CD4-positive, alpha-beta T cell treated with Interleukin-2 at 100 ng/mL for 4 hours (primary cell): ENCODE results near the gene KRTAP12-4.
"Not testable (repeated sequence)": the region's sequence is repeated elsewhere in the genome, so short reads cannot be mapped to it uniquely, and the experiment has no call there.

ENCODE experiments used
- DNase-seq: peaks from one replicate; pipeline ENCODE4 v3.0.0-alpha.2; 2020; ENCODE audit warnings: low spot score

Gene KRTAP12-4

DNA sequence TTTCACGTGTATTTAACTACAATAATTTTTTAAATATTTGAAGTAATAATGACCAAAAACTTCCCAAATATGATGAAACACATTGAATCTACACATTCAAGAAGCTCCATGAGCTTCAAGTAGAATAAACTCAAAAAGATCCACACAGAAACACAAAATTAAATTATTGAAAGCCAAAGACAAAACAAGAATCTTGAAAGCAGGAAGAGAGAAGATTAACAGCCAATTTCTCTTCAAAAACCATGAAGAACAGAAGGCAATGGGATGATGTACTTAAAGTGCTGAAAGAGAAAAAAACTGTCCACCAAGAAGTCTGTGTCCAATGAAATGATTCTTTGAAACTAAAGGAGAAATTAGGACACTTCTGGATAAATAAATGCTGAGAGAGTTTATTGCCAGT lies 22.4 kb downstream of the KRTAP12-4 start:
- DNase-seq = no peak

- no peak for DNase-seq
Observed at GRCh38 chr21:44630440-44630839, 24.0 kb downstream of the KRTAP12-4 start.

GRCh38 chr21:44628707-44629391 lies 25.6 kb downstream of the KRTAP12-4 start:
- DNase-seq = no peak

- not testable (repeated sequence) for DNase-seq
Observed at GRCh38 chr21:44627831-44628233, 26.6 kb downstream of the KRTAP12-4 start.

DNA sequence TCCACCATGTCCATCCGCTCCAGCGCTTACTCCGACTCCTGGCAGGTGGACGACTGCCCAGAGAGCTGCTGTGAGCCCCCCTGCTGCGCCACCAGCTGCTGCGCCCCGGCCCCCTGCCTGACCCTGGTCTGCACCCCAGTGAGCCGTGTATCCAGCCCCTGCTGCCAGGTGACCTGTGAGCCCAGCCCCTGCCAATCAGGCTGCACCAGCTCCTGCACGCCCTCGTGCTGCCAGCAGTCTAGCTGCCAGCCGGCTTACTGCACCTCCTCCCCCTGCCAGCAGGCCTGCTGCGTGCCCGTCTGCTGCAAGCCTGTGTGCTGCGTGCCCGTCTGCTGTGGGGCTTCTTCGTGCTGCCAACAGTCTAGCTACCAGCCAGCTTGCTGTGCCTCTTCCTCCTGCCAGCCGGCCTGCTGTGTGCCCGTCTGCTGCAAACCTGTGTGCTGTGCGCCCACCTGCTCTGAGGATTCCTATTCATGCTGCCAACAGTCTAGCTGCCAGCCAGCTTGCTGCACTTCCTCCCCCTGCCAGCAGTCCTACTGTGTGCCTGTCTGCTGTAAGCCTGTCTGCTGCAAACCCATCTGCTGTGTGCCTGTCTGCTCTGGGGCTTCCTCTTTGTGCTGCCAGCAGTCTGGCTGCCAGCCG lies 27.2 kb downstream of the KRTAP12-4 start:
- DNase-seq = not testable (repeated sequence)

GRCh38 chr21:44626673-44627143 lies 27.8 kb downstream of the KRTAP12-4 start, which contains the start of gene KRTAP10-9:
Gene KRTAP10-9 (plus strand): TSS chr21:44627093. CDS start chr21:44627172, 79 bp downstream.
- DNase-seq = no peak

DNA sequence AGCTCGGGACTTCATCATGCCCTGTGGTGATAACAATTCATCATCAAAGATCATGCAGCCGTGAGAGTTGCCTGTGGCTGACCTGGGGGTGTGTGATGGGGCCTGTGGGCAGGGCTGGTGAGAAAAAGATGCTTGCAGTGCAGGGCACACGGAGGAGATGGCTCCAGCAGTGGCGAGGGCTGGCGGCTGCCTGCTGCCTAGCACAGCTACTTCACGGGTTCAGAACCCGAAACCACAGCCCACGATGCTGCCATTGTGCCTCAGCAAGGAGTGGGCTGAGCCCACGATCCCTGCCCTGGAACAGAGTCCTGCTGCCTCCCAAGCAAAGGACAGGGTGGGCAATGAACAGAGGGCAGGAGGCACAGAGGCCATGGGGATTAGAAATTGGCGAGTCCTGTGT lies 28.2 kb downstream of the KRTAP12-4 start:
- peak; percentile 33 for DNase-seq

DNA sequence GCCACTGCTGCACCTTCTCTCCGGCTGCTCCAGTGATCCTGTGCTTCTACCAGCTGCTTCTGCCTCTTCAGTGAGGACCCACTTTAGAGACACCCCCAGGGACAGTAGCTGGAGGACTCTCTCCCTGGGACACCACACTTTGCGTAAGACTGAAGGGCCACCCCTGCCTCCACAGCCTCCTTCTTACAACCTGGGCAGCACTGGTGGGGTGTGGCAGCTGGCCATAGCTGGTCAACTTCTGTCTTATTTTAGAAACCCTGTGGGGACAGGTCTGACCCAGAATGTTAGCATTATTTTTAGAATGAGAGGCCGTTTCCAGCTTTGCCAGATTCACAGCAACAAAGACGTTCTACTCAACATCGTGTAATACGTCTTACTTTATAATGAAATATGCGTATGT lies 28.7 kb downstream of the KRTAP12-4 start:
- no peak for DNase-seq

DNA sequence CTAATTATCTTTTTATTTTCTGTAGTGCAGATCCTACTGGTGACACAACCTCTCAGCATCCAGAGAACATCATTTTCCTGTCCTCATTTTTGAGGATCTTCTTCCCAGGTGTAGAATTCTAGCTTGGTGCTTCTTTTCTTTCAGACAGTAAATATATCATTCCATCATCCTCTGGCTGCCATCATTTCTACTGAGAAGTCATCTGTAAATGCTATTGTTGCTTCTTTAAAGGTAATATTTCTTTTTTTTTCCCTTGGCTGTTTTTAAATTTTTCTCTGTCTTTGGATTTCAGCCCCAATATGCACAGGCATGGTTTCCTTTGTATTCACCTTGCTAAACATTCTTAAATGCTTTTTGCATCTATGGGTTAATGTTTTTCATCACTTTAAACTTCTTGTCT lies 30.9 kb downstream of the KRTAP12-4 start:
- no peak for DNase-seq

DNA sequence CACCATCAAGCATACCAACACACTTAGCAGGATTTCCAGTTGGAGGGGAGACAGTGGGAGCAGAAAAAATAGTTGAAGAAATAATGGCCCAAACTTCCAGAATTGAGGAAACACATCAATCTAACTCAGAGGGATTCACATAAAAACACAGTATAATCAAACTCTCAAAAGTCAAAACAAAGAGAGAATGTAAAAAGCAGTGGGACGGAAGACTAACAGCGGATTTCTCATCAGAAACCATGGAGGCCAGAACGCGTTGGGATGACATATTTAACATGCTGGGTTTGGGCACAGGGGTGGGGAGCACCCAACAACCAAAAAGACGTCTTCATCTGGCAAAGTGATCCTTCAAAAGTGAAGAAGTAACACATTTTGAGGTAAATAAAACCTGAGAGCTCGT lies 34.6 kb downstream of the KRTAP12-4 start:
- DNase-seq = no peak

DNA sequence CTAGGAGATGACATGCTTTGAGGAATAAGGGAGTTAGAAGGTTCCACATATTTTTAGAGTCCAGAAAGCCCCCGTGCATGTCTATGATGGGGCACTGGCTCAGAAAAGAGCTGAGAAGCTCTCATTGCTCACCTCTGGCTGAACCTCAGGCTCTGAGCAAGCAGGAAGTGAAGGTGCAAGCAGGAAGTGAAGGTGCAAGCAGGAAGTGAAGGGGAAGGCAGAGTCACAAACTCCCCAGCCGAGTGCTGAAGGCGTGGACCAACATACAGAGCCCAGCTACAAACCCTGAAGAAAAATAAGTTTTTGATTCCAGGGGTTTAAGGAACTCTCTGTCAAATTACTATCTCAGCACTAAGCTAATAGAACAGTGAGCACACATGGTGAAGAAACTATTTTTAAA lies 35.5 kb downstream of the KRTAP12-4 start:
- peak; percentile 74 for DNase-seq

DNA sequence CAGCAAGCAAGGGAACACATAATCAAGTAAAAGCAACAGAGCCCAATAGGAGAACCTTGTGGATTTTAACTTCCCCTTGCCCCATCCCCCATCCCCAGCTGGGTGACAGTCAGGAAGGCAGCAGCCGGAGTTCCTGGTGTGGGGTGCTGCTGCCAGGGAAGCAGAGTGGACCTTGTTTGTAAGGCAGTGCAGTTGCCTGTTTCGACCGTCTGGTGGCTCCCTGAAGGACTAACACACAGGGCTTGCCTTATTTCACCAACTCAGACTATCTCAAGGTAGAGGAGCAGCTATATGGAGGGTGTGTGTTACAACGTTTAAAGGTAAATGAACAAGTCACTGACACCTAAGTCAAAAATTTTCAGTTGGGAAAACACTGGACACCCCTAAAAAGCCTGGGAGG lies 36.0 kb downstream of the KRTAP12-4 start:
- no peak for DNase-seq

DNA sequence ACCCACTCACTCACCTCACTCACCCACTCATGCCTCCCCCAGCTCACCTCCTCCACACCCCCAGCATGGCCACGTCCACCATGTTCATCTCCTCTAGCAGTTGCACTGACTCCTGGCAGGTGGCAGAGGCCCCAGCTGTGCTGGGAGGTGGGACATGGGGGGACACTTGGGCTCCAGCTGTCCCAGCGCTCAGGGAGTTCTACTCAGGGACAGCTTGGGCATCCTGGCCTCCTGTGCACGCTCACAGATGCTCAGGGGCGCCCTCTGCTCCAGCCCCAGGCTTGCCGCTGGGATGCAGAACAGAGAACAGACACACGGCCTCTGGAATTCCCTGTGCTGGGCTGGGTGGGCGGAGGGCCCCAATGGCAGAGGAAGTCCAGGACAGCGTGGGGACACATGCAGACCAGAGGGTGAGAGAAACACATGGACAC lies 37.4 kb downstream of the KRTAP12-4 start:
- no peak for DNase-seq

GRCh38 chr21:44616591-44616926 lies 37.9 kb downstream of the KRTAP12-4 start:
- no peak for DNase-seq

GRCh38 chr21:44615911-44616590 lies 38.4 kb downstream of the KRTAP12-4 start:
- no peak for DNase-seq

DNA sequence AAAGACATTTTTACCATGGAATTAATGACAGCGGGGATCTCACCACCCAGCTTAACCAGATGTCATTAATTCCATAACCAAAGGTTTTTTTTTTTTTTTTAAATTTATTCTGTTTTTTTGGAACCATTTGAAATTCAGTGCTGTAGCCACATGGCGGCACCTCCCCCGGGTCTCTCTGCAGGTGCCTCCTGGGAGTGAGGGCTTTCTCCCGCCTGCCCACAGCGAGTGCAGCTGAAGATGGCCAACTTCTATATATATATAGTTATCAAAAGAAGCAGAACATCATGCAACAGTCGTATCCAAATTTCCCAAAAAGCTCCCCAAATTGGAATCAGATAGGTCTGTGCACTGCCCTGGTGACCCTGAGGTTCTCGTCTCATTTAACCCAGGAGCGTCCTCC lies 39.0 kb downstream of the KRTAP12-4 start:
- no peak for DNase-seq

GRCh38 chr21:44614961-44615391 lies 39.5 kb downstream of the KRTAP12-4 start:
- no peak for DNase-seq

- DNase-seq = no peak
Observed at GRCh38 chr21:44614161-44614631, 40.3 kb downstream of the KRTAP12-4 start.

DNA sequence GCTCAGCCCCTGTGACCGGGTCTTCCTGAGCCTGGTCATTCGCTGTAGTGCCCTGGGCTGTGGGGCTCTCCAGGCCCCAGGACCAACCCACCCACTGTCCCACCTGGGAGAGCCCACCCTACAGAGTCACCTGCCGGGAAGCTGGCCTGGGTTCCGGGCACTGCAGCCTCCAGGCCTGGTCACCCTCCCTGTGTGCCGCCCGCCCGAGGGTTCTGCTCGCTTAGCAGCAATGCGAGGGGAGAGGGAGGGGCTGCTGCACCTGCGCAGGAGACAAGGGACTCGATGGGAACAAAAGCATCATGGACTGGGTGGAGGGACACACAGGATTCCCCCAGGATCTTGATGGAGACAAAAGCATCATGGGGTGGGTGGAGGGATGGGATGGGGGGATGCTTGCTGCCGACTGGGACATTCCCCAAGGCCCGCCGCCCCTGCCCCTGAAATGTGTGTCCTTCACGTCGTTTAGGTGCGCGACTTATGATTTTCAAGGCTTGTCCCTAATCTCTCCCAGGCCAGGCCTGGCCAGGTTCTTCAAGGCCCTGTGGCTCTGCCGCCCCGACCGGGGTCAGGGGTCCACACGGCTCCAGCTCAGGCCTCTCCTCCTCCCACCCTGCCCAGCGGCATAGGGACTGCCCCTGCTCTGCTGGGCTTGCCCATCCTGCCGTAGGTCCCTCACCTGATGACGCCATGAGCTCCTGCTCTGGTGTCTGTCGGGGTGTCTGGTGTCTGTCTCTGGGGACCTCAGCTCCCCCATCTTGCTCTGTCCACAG lies 40.9 kb downstream of the KRTAP12-4 start:
- no peak for DNase-seq

GRCh38 chr21:44612669-44613229 lies 41.7 kb downstream of the KRTAP12-4 start:
- no peak for DNase-seq

- DNase-seq = no peak
Observed at GRCh38 chr21:44612029-44612486, 42.4 kb downstream of the KRTAP12-4 start, which contains the start of gene KRTAP10-8. Gene KRTAP10-8 (plus strand): TSS chr21:44612079. CDS start chr21:44612101, 22 bp downstream.

- no peak for DNase-seq
Observed at GRCh38 chr21:44611551-44611950, 42.9 kb downstream of the KRTAP12-4 start.
